HK-2 (cell line): ENCODE results near the gene OR1L8.

Source experiments
- DNase-seq: peaks from one replicate; pipeline ENCODE4 v3.0.0-alpha.2; 2018; ENCODE audit not compliant: unreplicated experiment

The OR1L8 gene

DNA sequence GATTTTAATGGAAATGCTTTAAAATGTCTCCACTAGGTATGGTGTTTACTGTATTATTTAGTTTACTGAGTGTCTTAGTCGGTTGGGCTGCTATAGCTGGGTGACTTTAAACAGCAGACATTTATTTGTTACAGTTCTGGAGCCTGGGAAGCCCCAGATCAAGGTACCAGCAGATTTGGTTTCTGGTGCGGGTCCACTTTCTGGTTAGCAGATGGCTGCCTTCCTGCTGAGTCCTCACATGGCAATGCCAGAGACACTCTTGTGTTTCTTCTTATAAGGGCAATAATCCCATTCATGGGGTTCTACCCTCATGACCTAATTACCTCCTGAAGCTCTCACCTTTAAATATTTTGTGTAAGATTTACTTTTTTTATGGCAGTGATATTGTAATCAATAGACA, 65.0 kb downstream of the OR1L8 start:
- DNase-seq: no peak
